HepG2 (cell line): ENCODE data around the gene MICA. TPM values are rescaled to one million over a fixed set of nuclear protein-coding genes. Genes with fewer than 3 reads are reported as not detected.
A peak's percentile ranks its signal among the peaks of the same experiment; 100 is the strongest.

ENCODE experiments used
- ARNT2 ChIP-seq: sonication (generic); formaldehyde crosslinking; IDR thresholded peaks from 2 replicates; pipeline ENCODE4 v1.8.0; 2022; ENCODE audit warnings: mild to moderate bottlenecking, low read depth, missing genetic modification reagents, moderate library complexity
- ATF7 ChIP-seq, 2 experiments: fragments of 450-650 bp in 1 of 2; sonication (generic) in 1 of 2; formaldehyde crosslinking in 1 of 2; IDR thresholded peaks; 2 replicates each; pipeline versions ENCODE4 v1.4.0 to v1.6.1; 2016 to 2020; ENCODE audit warnings: antibody characterized with exemption in 1 of 2, mild to moderate bottlenecking in 1 of 2, missing genetic modification reagents in 1 of 2
- ELF3 ChIP-seq: IDR thresholded peaks from 2 replicates; pipeline ENCODE4 v1.6.1; 2016; ENCODE audit warnings: missing genetic modification reagents, missing compliant biosample characterization
- ETV5 ChIP-seq: IDR thresholded peaks from 2 replicates; pipeline ENCODE4 v1.6.1; 2018; ENCODE audit warnings: missing biosample characterization, missing genetic modification reagents, inconsistent platforms, borderline replicate concordance
- MYPOP ChIP-seq: sonication (generic); formaldehyde crosslinking; IDR thresholded peaks from 2 replicates; pipeline ENCODE4 v1.8.1; 2023; ENCODE audit warnings: mild to moderate bottlenecking, moderate library complexity, missing genetic modification reagents
- SIN3B ChIP-seq: fragments of 150-350 bp; IDR thresholded peaks from 2 replicates; pipeline ENCODE4 v1.6.1; 2014; ENCODE audit warnings: low read length
- TCF7 ChIP-seq: sonication (generic); IDR thresholded peaks from 2 replicates; pipeline ENCODE4 v1.6.1; 2016; ENCODE audit warnings: antibody characterized with exemption, low read depth
- ZBED4 ChIP-seq: sonication (generic); formaldehyde crosslinking; IDR thresholded peaks from 2 replicates; pipeline ENCODE4 v1.4.0; 2020; ENCODE audit warnings: missing genetic modification reagents, borderline replicate concordance
- ZNF256 ChIP-seq: sonication (generic); formaldehyde crosslinking; conservative IDR thresholded peaks from 2 replicates; pipeline ENCODE4 v1.4.0; 2020; ENCODE audit warnings: missing genetic modification reagents
- ZNF367 ChIP-seq: sonication (generic); formaldehyde crosslinking; IDR thresholded peaks from 2 replicates; pipeline ENCODE4 v1.4.0; 2020; ENCODE audit warnings: missing genetic modification reagents, borderline replicate concordance
- ZNF451 ChIP-seq: sonication (generic); formaldehyde crosslinking; IDR thresholded peaks from 2 replicates; pipeline ENCODE4 v1.5.0; 2020; ENCODE audit warnings: mild to moderate bottlenecking, missing genetic modification reagents
- ZNF672 ChIP-seq: sonication (generic); formaldehyde crosslinking; IDR thresholded peaks from 2 replicates; pipeline ENCODE4 v1.8.1; 2022; ENCODE audit warnings: missing genetic modification reagents
- ZNF704 ChIP-seq: sonication (generic); formaldehyde crosslinking; IDR thresholded peaks from 2 replicates; pipeline ENCODE4 v1.8.1; 2023; ENCODE audit warnings: mild to moderate bottlenecking, inconsistent platforms, moderate library complexity, missing genetic modification reagents, borderline replicate concordance
- polyA plus RNA-seq, 8 experiments: library from polyadenylated mRNA; depleted of rRNA in 3 of 8; stranded (reverse) in 7 of 8; unstranded in 1 of 8; fragments of >200 nt; fragmentation: Illumina TruSeq in 4 of 8; extraction: Trizol in 4 of 8; gene quantifications; 2 replicates each; pipeline versions ENCODE4 v1.2.1 to v1.2.3, GENCODE V29; 2011 to 2016; ENCODE audit warnings: low read depth in 4 of 8, missing spikeins in 1 of 8, mixed read lengths in 1 of 8; ENCODE audit not compliant: insufficient read depth in 1 of 8
- total RNA-seq, 5 experiments: library from RNA; depleted of rRNA; stranded (reverse); fragments of >200 nt; fragmentation: Illumina TruSeq; extraction: Trizol; gene quantifications; 2 replicates each; pipeline ENCODE4 v1.2.3, GENCODE V29; 2016; ENCODE audit warnings: low read depth in 1 of 5
- TF ChIP-seq, protein P1 (sequence below): sonication (generic); formaldehyde crosslinking; IDR thresholded peaks from 2 replicates; pipeline ENCODE4 v1.5.0; 2020; ENCODE audit warnings: missing genetic modification reagents
- TF ChIP-seq, protein P2 (sequence below): sonication (generic); formaldehyde crosslinking; IDR thresholded peaks from 2 replicates; pipeline ENCODE4 v1.5.0; 2020; ENCODE audit warnings: mild to moderate bottlenecking, missing genetic modification reagents, moderate library complexity
- TF ChIP-seq, protein P3 (sequence below): sonication (generic); formaldehyde crosslinking; IDR thresholded peaks from 2 replicates; pipeline ENCODE4 v1.8.1; 2023; ENCODE audit warnings: mild to moderate bottlenecking, missing genetic modification reagents

MICA gene
- total and polyA plus RNA-seq, 2 of the 13 experiments (the other 11 are each of a cell fraction or from before 2014, with no cell fraction given): 21.6 to 38.1 TPM

GRCh38 chr6:31462964-31463870 is 59.8 kb downstream of the MICA start (continued):
- TF ChIP-seq ARNT2 (CRISPR knock-in tag) (no peak), ZNF367 (no peak), MYPOP (CRISPR knock-in tag) (no peak; the same call in 1 of the 2 replicates), ZNF256 (no peak), ZNF672 (CRISPR knock-in tag) (no peak), ATF7 (IDR thresholded peaks at IDR 0.05) (no peak), ATF7 (CRISPR knock-in tag; IDR thresholded peaks at IDR 0.05) (no peak), TCF7 (no peak), SIN3B (no peak), ZNF451 (CRISPR knock-in tag) (no peak), ZNF704 (CRISPR knock-in tag) (no peak), ELF3 (CRISPR knock-in tag) (no peak), ZBED4 (CRISPR knock-in tag) (peak; percentile 76; the same call in 1 of the 2 replicates), ETV5 (CRISPR knock-in tag) (no peak)
- TF ChIP-seq, protein P1, sequence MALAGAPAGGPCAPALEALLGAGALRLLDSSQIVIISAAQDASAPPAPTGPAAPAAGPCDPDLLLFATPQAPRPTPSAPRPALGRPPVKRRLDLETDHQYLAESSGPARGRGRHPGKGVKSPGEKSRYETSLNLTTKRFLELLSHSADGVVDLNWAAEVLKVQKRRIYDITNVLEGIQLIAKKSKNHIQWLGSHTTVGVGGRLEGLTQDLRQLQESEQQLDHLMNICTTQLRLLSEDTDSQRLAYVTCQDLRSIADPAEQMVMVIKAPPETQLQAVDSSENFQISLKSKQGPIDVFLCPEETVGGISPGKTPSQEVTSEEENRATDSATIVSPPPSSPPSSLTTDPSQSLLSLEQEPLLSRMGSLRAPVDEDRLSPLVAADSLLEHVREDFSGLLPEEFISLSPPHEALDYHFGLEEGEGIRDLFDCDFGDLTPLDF (CRISPR knock-in tag): no peak
- TF ChIP-seq, protein P2, sequence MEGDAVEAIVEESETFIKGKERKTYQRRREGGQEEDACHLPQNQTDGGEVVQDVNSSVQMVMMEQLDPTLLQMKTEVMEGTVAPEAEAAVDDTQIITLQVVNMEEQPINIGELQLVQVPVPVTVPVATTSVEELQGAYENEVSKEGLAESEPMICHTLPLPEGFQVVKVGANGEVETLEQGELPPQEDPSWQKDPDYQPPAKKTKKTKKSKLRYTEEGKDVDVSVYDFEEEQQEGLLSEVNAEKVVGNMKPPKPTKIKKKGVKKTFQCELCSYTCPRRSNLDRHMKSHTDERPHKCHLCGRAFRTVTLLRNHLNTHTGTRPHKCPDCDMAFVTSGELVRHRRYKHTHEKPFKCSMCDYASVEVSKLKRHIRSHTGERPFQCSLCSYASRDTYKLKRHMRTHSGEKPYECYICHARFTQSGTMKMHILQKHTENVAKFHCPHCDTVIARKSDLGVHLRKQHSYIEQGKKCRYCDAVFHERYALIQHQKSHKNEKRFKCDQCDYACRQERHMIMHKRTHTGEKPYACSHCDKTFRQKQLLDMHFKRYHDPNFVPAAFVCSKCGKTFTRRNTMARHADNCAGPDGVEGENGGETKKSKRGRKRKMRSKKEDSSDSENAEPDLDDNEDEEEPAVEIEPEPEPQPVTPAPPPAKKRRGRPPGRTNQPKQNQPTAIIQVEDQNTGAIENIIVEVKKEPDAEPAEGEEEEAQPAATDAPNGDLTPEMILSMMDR (CRISPR knock-in tag): no peak
- TF ChIP-seq, protein P3, sequence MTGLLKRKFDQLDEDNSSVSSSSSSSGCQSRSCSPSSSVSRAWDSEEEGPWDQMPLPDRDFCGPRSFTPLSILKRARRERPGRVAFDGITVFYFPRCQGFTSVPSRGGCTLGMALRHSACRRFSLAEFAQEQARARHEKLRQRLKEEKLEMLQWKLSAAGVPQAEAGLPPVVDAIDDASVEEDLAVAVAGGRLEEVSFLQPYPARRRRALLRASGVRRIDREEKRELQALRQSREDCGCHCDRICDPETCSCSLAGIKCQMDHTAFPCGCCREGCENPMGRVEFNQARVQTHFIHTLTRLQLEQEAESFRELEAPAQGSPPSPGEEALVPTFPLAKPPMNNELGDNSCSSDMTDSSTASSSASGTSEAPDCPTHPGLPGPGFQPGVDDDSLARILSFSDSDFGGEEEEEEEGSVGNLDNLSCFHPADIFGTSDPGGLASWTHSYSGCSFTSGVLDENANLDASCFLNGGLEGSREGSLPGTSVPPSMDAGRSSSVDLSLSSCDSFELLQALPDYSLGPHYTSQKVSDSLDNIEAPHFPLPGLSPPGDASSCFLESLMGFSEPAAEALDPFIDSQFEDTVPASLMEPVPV (CRISPR knock-in tag): no peak
